Mononuclear cell (primary cell): ENCODE measurements around the gene SLC39A11. TPM values are rescaled to one million over a fixed set of nuclear protein-coding genes. Genes with fewer than 3 reads are reported as not detected.
A peak's percentile ranks its signal among the peaks of the same experiment; 100 is the strongest.
"Not testable (repeated sequence)": the region's sequence is repeated elsewhere in the genome, so short reads cannot be mapped to it uniquely, and the experiment has no call there.

Experiments
- H3K27me3 ChIP-seq: 2 replicates; pipeline ENCODE4 v1.6.0; 2011; ENCODE audit warnings: low read length, control low read depth; ENCODE audit not compliant: insufficient read depth
- H3K4me1 ChIP-seq: 2 replicates; pipeline ENCODE4 v1.5.1; 2011; ENCODE audit warnings: mild to moderate bottlenecking, low read length, control low read depth; ENCODE audit not compliant: insufficient read depth
- H3K4me3 ChIP-seq: 2 replicates; pipeline ENCODE4 v1.5.1; 2011; ENCODE audit warnings: mild to moderate bottlenecking, low read length, moderate library complexity
- H3K9me3 ChIP-seq: 2 replicates; pipeline ENCODE4 v1.5.1; 2011; ENCODE audit warnings: low read depth, mild to moderate bottlenecking, control low read depth, low read length
- total RNA-seq: library from RNA; depleted of rRNA; stranded (reverse); fragments of >200 nt; gene quantifications from one replicate; pipeline ENCODE4 v1.2.3, GENCODE V29; 2012

Gene SLC39A11, protein sequence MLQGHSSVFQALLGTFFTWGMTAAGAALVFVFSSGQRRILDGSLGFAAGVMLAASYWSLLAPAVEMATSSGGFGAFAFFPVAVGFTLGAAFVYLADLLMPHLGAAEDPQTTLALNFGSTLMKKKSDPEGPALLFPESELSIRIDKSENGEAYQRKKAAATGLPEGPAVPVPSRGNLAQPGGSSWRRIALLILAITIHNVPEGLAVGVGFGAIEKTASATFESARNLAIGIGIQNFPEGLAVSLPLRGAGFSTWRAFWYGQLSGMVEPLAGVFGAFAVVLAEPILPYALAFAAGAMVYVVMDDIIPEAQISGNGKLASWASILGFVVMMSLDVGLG
- total RNA-seq: 14.4 TPM

- Histone ChIP-seq H3K4me3 (peak within 1 kb of the TSS; percentile 64), H3K27me3 (no peaks in the 10 kb centered on the region), H3K4me1 (peaks cover 56% of the 10 kb centered on the region), H3K9me3 (no peaks in the 10 kb centered on the region)
Measured at GRCh38 chr17:73092523-73093135, at the start of gene SLC39A11. TSS of gene SLC39A11 (minus strand) at chr17:73092688. CDS start at chr17:73088764, 3,924 bp downstream.

- Histone ChIP-seq H3K9me3 (no peaks in the 10 kb centered on the region), H3K27me3 (no peaks in the 10 kb centered on the region), H3K4me3 (no peak overlapping the region), H3K4me1 (peaks cover 33% of the 10 kb centered on the region)
Measured at GRCh38 chr17:73141411-73141810, 48.9 kb upstream of the SLC39A11 start.

GRCh38 chr17:73140566-73140965, 48.1 kb upstream of the SLC39A11 start:
- no peak overlapping the region for H3K4me3 ChIP-seq
- peaks cover 39% of the 10 kb centered on the region for H3K4me1 ChIP-seq
- no peaks in the 10 kb centered on the region for H3K27me3 ChIP-seq
- H3K9me3 ChIP-seq: no peaks in the 10 kb centered on the region

- Histone ChIP-seq H3K27me3 (no peaks in the 10 kb centered on the region), H3K4me3 (no peak overlapping the region), H3K9me3 (no peaks in the 10 kb centered on the region), H3K4me1 (peaks cover 50% of the 10 kb centered on the region)
Measured at GRCh38 chr17:73139296-73139695, 46.8 kb upstream of the SLC39A11 start.

- Histone ChIP-seq H3K9me3 (no peaks in the 10 kb centered on the region), H3K27me3 (no peaks in the 10 kb centered on the region), H3K4me3 (no peak overlapping the region), H3K4me1 (peaks cover 48% of the 10 kb centered on the region)
Measured at GRCh38 chr17:73138541-73139138, 46.2 kb upstream of the SLC39A11 start.

DNA sequence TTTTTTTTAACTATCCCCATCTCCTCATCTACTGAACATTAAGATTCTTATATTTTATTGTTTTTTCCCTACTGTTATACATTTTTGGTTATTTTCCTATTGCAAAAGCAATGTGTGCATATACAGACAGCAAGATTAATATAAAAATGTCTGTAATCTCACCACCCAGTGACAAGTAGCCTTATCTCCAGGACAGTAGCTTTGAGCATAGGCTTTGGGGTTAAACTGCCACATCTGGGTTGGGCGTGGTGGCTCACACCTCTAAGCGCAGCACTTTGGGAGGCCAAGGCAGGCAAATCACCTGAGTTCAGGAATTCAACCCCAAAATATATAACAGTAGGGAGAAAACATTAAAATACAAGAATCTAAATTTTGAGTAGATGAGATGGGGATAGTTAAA, 44.9 kb upstream of the SLC39A11 start:
- H3K9me3 ChIP-seq: no peaks in the 10 kb centered on the region
- no peak overlapping the region for H3K4me3 ChIP-seq
- peaks cover 42% of the 10 kb centered on the region for H3K4me1 ChIP-seq
- no peaks in the 10 kb centered on the region for H3K27me3 ChIP-seq

DNA sequence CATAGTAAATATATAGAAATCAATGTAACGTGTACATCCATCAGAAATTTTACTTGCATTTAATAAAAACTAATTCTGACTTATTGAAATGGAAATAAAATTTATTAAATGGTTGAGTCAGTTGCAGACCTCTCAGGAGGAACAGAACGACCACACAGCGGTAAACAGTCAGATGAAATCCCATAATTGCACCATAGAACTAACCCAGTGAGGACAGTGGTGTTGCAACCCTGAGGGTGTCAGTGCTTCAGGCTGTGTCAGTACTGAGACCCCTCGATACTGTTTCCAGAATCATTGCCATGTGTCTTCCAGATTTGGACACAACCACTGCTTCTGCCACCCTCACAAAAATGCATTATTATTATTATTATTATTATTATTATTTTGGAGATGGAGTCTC, 43.3 kb upstream of the SLC39A11 start:
- H3K27me3 ChIP-seq: no peaks in the 10 kb centered on the region
- peaks cover 27% of the 10 kb centered on the region for H3K4me1 ChIP-seq
- H3K4me3 ChIP-seq: no peak overlapping the region
- H3K9me3 ChIP-seq: no peaks in the 10 kb centered on the region

- Histone ChIP-seq H3K4me3 (no peak overlapping the region), H3K4me1 (peaks cover 27% of the 10 kb centered on the region), H3K27me3 (no peaks in the 10 kb centered on the region), H3K9me3 (no peaks in the 10 kb centered on the region)
Measured at GRCh38 chr17:73133911-73134649, 41.6 kb upstream of the SLC39A11 start.

- H3K4me1 ChIP-seq: peaks cover 27% of the 10 kb centered on the region
- H3K9me3 ChIP-seq: no peaks in the 10 kb centered on the region
- H3K27me3 ChIP-seq: no peaks in the 10 kb centered on the region
- no peak overlapping the region for H3K4me3 ChIP-seq
Measured at GRCh38 chr17:73132085-73132492, 39.6 kb upstream of the SLC39A11 start.

GRCh38 chr17:73131439-73131838, 39.0 kb upstream of the SLC39A11 start:
- not testable (repeated sequence) for H3K9me3 ChIP-seq, H3K4me3 ChIP-seq, H3K27me3 ChIP-seq
- H3K4me1 ChIP-seq: peaks cover 27% of the 10 kb centered on the region

DNA sequence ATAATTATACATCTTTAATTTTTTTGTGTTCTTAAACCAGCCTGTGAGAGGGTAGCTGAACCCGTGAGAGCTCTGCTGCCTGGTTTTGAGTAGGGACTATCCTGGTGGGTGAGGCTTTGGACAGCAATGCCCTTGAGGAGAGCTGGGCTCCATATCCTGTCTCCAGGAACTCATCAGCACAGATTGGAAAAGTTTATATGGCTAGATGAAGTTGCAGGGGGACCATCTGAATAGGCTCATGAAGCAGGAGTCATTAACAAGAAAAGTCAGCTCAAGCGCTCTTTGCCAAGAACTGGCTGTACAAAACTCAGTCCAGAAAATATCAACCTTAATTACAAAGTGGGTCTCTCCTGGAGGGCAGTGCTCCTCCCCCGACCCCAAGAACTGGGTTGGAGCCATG, 38.5 kb upstream of the SLC39A11 start:
- Histone ChIP-seq H3K9me3 (no peaks in the 10 kb centered on the region), H3K27me3 (no peaks in the 10 kb centered on the region), H3K4me3 (no peak overlapping the region), H3K4me1 (peaks cover 25% of the 10 kb centered on the region)

GRCh38 chr17:73128496-73128895, 36.0 kb upstream of the SLC39A11 start:
- Histone ChIP-seq H3K4me3 (no peak overlapping the region), H3K9me3 (no peaks in the 10 kb centered on the region), H3K4me1 (peaks cover 6% of the 10 kb centered on the region), H3K27me3 (no peaks in the 10 kb centered on the region)

DNA sequence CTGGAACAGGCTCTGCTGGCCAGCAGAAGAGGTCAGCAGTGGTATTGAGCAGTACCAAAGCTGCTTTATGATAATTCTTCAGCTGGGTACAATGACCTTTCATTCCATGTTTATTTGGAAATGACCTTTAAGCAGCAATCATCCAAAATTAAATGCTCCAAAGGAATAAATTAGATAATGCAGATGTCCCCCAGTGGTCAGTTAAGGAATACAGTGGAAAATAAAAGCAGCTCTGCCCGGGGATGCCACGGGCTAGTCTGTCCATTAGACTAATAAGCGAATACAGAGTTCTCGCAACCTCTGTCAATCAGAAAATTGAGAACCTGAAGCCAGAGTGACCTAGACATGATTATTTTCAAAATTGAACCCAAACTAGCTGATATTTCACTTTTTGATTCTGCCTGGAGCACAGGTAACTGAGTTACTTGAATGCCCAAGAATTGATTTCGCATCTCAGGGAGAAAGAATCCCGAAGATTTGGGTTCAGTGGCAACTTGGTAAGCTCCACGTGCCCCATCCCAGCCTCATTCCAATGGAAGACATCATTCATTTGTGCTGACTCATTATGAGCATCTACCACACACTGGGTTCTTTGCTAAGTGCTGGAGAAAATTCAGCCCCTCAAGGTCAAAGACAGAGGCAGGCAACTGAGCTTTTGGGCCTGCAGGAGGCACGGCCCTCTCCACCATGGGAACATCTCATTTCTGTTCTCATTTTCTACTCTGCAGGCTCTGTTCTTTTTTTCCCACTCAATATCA, 34.4 kb upstream of the SLC39A11 start:
- H3K9me3 ChIP-seq: no peaks in the 10 kb centered on the region
- H3K27me3 ChIP-seq: no peaks in the 10 kb centered on the region
- no peak overlapping the region for H3K4me3 ChIP-seq
- no peaks in the 10 kb centered on the region for H3K4me1 ChIP-seq

GRCh38 chr17:73123606-73124320, 31.3 kb upstream of the SLC39A11 start:
- H3K4me1 ChIP-seq: no peaks in the 10 kb centered on the region
- H3K9me3 ChIP-seq: no peaks in the 10 kb centered on the region
- H3K27me3 ChIP-seq: no peaks in the 10 kb centered on the region

More at GRCh38 chr17:73123606-73124320, 31.3 kb upstream of the SLC39A11 start:
- H3K4me3 ChIP-seq: no peak overlapping the region
